GM21825 (cell line): ENCODE data around the gene CAPS.
"Not testable (repeated sequence)": the region's sequence is repeated elsewhere in the genome, so short reads cannot be mapped to it uniquely, and the experiment has no call there.

Experiments used
- ATAC-seq: cut with Tn5 transposase; IDR thresholded peaks from one replicate; pipeline ENCODE4 v1.9.1; 2021; ENCODE audit warnings: mild to moderate bottlenecking, moderate library complexity; ENCODE audit not compliant: unreplicated experiment

CAPS gene

GRCh38 chr19:5913739-5914357 lies at the start of gene CAPS:
CAPS (plus strand) TSS chr19:5914254; CDS start chr19:5914407, 153 bp downstream.
- ATAC-seq: no peak

GRCh38 chr19:5864725-5865486 lies 49.1 kb upstream of the CAPS start:
- ATAC-seq: no peak

DNA sequence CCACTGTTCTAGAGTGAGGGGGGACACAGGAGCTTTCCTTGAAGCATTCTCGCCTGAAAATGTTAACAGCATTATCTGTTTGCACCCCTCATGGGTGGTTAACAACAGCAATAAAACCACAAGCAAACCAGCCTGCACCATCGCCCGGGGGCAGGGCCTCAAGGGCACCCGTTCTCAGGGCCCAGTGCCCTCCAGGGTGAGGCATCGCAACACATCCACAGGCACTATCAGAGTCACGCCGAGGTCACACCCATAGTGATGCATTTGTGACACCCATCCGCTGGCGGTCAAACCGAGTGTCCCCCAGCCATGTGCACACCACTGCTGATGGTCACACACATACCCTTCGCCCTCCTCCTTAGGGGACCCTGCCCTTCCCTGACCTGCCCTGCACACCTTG lies 48.3 kb upstream of the CAPS start:
- no peak for ATAC-seq

DNA sequence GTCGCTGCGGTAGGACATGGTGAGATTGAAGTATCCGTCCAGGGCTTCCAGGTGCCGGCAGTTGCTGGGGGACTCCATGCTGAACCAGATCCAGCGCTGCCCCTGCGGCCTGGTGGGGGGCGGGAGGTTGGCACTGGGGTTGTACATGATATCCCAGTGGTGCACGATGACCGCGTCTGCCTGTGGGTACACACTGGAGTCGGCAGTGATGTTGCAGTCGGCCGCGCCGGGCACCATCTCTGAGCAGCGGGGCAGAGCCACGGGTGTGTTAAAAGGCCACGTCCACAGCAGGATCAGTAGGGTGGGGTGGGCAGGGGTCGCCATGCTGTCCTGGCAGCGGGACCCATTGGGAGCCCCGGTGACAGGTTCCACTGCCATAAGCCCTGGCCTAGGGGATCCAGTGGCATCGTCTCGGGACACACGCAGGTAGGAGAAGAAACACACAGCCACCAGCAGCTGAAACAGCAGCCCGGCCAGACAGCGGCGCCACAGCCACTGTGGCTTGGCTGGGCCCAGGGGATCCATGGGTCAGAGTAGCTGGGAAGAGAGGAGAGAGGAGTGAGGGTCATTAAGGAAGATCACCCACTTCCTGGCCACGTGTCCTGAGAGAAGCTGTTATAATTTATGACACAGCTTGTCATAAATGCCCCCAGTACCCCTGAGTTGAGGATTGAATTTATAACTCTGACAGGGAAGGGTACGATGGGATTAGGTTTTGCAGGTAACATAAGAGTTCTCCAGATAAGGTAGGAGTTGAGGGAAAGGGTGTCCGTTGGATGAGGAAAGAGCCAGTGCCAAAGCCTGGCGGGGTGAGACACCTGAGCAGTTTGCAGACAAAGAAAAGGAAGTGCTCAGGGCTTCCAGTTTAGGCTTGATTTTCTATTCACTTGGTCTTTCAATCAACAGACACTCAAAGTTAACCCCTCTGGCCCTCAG lies 46.6 kb upstream of the CAPS start:
- ATAC-seq: no peak

DNA sequence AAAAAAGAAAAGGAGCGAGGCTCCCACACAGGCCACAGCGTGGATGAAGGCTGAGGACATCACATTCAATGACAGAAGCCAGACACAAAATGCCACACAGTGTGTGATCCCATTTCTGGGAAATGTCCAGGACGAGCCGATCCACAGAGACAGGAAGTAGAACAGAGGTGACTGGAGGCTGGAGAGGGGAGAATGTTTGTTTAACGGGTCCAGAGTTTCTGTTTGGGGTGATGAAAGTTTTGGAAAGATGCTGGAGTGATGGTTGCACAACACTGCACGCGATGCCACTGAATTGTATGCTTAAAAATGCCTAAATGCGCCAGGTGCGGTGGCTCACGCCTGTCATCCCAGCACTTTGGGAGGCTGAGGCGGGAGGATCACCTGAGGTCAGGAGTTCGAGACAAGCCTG lies 43.1 kb upstream of the CAPS start:
- ATAC-seq: no peak

- ATAC-seq: no peak
Measured at GRCh38 chr19:5873617-5874199, 40.3 kb upstream of the CAPS start.

GRCh38 chr19:5874496-5874895 lies 39.6 kb upstream of the CAPS start:
- ATAC-seq: not testable (repeated sequence)

- ATAC-seq: no peak
Measured at GRCh38 chr19:5877427-5877826, 36.6 kb upstream of the CAPS start.

DNA sequence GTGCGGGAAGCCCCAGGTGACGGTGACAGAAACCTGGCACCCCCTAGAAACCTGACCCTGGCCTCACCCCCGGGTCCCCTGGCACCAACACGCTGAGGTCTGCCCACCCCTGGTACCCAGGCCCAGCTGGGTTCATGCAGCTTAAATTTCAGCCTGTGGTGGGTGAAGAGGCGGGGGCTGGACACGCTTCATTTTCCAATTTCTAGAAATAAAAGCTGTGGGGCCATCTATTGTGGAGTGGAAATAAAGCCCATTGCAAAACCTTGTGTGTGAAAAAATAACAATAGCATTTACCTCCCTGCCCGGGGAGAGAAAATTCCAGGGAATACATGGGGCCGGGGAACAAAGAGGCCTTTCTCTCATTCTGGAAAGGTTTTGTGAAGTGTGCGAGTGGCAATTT lies 36.2 kb upstream of the CAPS start:
- ATAC-seq: no peak

DNA sequence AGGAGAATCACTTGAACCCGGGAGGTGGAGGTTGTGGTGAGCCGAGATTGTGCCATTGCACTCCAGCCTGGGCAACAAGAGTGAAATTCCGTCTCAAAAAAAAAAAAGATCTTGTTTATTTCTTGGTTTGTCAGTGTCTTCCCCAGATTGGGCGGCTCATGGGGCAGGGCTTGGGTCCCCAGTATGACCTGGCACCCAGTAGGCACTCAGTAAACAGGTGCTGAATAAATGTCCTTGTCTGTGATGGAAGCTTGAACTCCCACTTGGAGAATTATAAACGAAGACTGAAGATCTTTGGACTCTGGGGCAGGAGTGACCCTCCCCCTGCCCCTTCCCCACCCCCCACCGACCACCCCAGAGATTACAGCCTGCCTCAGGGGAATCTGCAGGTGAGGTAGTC lies 33.9 kb upstream of the CAPS start:
- no peak for ATAC-seq

- ATAC-seq: no peak
Measured at GRCh38 chr19:5880604-5881078, 33.4 kb upstream of the CAPS start.

DNA sequence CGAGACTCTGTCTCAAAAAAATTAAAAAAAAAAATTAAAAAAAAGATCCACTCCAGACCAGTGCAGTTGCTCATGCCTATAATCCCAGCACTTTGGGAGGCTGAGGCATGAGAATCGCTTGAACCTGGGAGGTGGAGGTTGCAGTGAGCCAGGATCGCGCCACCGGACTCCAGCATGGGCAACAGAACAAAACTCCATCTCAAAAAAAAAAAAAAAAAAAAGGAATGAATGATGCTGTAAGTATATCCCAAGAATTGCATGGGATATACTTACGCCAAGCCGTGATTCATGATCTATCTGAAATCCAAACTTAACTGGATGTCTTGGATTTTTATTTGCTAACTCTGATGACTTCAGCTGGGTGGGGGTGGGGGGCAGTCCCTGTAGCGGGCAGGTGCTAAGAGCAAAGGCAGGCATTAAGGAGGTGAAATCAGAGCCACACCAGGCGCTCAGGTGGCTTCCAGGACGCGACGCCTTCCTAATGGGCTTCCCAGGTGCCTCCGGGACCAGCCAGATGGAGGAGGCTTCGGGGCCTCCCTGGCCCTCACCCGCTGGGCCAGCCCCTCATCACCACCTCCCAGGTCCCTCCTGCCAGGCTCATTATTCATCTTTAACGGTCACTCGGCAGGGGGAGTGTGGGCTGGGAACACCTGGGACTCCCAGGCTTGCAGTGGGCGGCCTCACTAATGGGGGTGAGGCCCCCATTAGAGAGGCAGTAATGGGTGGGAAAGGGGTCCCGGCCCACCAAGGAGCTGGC lies 32.3 kb upstream of the CAPS start:
- no peak for ATAC-seq

GRCh38 chr19:5882421-5882968 lies 31.6 kb upstream of the CAPS start:
- no peak for ATAC-seq

GRCh38 chr19:5883157-5883873 lies 30.7 kb upstream of the CAPS start:
- not testable (repeated sequence) for ATAC-seq

DNA sequence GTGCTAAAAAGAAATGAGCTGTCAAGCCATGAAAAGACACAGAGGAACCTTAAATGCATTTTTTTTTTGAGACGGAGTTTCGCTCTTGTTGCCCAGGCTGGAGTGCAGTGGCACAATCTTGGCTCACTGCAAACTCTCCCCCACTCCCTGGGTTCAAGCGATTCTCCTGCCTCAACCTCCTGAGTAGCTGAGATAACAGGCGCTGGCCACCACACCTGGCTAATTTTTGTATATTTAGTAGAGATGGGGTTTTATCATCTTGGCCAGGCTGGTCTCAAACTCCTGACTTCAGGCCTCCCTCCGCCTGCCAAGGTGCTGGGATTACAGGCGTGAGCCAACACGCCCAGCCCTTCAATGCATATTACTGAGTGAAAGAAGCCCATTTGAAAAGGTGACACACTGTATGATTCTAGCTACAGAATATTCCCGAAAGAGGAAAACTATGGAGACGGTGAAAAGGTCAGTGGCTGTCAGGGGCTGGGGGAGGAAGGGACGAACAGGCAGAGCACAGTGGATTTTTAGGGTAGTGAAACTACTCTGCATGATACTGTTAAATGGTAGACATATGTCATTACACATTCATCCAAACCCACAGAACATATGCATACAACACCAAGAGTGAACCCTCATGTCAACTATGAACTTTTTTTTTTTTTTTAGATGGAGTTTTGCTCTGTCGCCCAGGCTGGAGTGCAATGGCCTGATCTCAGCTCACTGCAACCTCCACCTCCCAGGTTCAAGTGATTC lies 29.8 kb upstream of the CAPS start:
- not testable (repeated sequence) for ATAC-seq

GRCh38 chr19:5889288-5889971 lies 24.6 kb upstream of the CAPS start:
- no peak for ATAC-seq

DNA sequence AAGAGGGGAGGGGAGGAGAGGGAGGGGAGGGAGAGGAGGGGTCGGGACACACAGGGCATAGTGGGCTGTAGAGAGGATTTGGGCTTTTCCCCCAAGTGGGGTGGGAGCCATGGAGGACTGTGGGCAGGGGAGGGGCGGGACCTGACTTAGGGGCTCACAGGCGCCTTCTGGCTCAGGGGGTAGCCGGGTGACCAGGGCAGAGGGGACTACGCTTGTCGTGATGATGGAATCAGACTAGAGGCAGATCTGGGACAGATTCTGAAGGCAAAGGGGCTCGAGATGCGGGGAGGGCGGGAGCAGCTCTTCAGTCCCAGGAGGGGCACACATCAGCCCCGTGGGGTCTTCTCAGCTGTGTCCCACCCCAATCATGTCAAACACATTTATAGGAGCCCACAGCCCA lies 24.0 kb upstream of the CAPS start:
- ATAC-seq: no peak

DNA sequence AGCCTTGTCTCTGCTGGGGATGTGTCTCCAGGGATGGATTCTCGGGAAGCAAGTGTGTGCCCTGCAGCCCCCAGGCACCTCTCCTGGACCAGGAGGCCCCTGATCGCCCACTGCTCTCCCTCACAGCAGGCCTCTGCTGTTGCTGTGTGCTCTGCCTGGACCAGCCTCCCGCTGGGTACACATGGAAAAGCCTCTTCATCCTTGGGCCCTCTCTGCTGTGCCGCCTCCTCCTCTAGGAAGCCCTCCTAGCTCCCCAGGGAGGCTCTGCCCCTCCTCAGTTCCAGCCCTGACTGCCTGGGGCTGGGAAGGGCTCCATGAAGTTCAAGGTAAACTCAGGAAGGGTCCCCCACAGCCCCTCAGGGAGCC lies 22.5 kb upstream of the CAPS start:
- ATAC-seq: no peak
